Glomerular endothelial cell (primary cell): Measurements from ENCODE around the gene SHH. TPM values are rescaled to one million over a fixed set of nuclear protein-coding genes. Genes with fewer than 3 reads are reported as not detected.

ENCODE experiments used
- DNase-seq: peaks from one replicate; pipeline ENCODE4 v3.0.0-alpha.2; 2011; ENCODE audit warnings: low read depth, low spot score; ENCODE audit errors: extremely low read depth
- total RNA-seq: library from RNA; depleted of rRNA; stranded (reverse); fragments of >200 nt; gene quantifications from 2 replicates; pipeline ENCODE4 v1.2.3, GENCODE V29; 2015

Gene SHH
- total RNA-seq, 1 donor from 2014 or later: 0.06 TPM

GRCh38 chr7:155794196-155794595 lies 18.1 kb downstream of the SHH start:
- DNase-seq: no peak

- no peak for DNase-seq
Observed at GRCh38 chr7:155793720-155794119, 18.5 kb downstream of the SHH start.

GRCh38 chr7:155792999-155793560 lies 19.2 kb downstream of the SHH start:
- DNase-seq: no peak

- no peak for DNase-seq
Observed at GRCh38 chr7:155792315-155792960, 19.8 kb downstream of the SHH start.

GRCh38 chr7:155791836-155792235 lies 20.4 kb downstream of the SHH start:
- DNase-seq: no peak

GRCh38 chr7:155791214-155791737 lies 21.0 kb downstream of the SHH start:
- no peak for DNase-seq

GRCh38 chr7:155790666-155791065 lies 21.6 kb downstream of the SHH start:
- no peak for DNase-seq

GRCh38 chr7:155789001-155789725 lies 23.1 kb downstream of the SHH start:
- DNase-seq: no peak

GRCh38 chr7:155788616-155789000 lies 23.7 kb downstream of the SHH start:
- no peak for DNase-seq

GRCh38 chr7:155787171-155787851 lies 25.0 kb downstream of the SHH start:
- DNase-seq: no peak

GRCh38 chr7:155786491-155786890 lies 25.8 kb downstream of the SHH start:
- no peak for DNase-seq

- DNase-seq: peak; percentile 47
Observed at GRCh38 chr7:155785536-155785935, 26.7 kb downstream of the SHH start.

GRCh38 chr7:155782466-155782865 lies 29.8 kb downstream of the SHH start:
- DNase-seq: no peak

- no peak for DNase-seq
Observed at GRCh38 chr7:155781433-155781832, 30.8 kb downstream of the SHH start.

- DNase-seq: no peak
Observed at GRCh38 chr7:155780884-155781283, 31.4 kb downstream of the SHH start.

- no peak for DNase-seq
Observed at GRCh38 chr7:155778349-155778748, 33.9 kb downstream of the SHH start.

- no peak for DNase-seq
Observed at GRCh38 chr7:155776606-155777005, 35.7 kb downstream of the SHH start.

- no peak for DNase-seq
Observed at GRCh38 chr7:155775691-155776090, 36.6 kb downstream of the SHH start.

- DNase-seq: no peak
Observed at GRCh38 chr7:155774947-155775346, 37.3 kb downstream of the SHH start.

GRCh38 chr7:155773531-155773930 lies 38.7 kb downstream of the SHH start:
- no peak for DNase-seq

GRCh38 chr7:155770241-155770640 lies 42.0 kb downstream of the SHH start:
- DNase-seq: no peak
